Bronchial epithelial cell (primary cell): ENCODE results near the gene VEGFB. TPM values are rescaled to one million over a fixed set of nuclear protein-coding genes. Genes with fewer than 3 reads are reported as not detected.
A peak's percentile ranks its signal among the peaks of the same experiment; 100 is the strongest.

ENCODE experiments used
- DNase-seq: peaks from one replicate; pipeline ENCODE4 v3.0.0-alpha.2; 2010; ENCODE audit warnings: low read depth
- FAIRE-seq: peaks from 2 replicates; lab custom pipeline; 2011; peaks lifted over from hg19 to GRCh38; lab: Jason Lieb, UNC
- H3K27me3 ChIP-seq: 2 replicates; pipeline ENCODE4 v1.5.1; 2011; ENCODE audit warnings: low read length; ENCODE audit not compliant: control insufficient read depth, insufficient read depth
- H3K36me3 ChIP-seq: 2 replicates; pipeline ENCODE4 v1.5.1; 2011; ENCODE audit warnings: low read length; ENCODE audit not compliant: control insufficient read depth, insufficient read depth
- H3K4me3 ChIP-seq: 2 replicates; pipeline ENCODE4 v1.5.1; 2011; ENCODE audit warnings: mild to moderate bottlenecking, low read depth, low read length, control low read depth
- total RNA-seq: library from RNA; depleted of rRNA; stranded (reverse); fragments of >200 nt; gene quantifications from 2 replicates; pipeline ENCODE4 v1.2.1, GENCODE V29; 2014
- TF ChIP-seq, protein P1 (sequence below): IDR thresholded peaks from 2 replicates; pipeline ENCODE4 v1.5.1; 2011; ENCODE audit warnings: mild to moderate bottlenecking, moderate library complexity, low read length, control low read depth, inconsistent platforms; ENCODE audit not compliant: insufficient read depth, severe bottlenecking

The VEGFB gene
- total RNA-seq, 1 donor from 2014 or later: 12.4 TPM

DNA sequence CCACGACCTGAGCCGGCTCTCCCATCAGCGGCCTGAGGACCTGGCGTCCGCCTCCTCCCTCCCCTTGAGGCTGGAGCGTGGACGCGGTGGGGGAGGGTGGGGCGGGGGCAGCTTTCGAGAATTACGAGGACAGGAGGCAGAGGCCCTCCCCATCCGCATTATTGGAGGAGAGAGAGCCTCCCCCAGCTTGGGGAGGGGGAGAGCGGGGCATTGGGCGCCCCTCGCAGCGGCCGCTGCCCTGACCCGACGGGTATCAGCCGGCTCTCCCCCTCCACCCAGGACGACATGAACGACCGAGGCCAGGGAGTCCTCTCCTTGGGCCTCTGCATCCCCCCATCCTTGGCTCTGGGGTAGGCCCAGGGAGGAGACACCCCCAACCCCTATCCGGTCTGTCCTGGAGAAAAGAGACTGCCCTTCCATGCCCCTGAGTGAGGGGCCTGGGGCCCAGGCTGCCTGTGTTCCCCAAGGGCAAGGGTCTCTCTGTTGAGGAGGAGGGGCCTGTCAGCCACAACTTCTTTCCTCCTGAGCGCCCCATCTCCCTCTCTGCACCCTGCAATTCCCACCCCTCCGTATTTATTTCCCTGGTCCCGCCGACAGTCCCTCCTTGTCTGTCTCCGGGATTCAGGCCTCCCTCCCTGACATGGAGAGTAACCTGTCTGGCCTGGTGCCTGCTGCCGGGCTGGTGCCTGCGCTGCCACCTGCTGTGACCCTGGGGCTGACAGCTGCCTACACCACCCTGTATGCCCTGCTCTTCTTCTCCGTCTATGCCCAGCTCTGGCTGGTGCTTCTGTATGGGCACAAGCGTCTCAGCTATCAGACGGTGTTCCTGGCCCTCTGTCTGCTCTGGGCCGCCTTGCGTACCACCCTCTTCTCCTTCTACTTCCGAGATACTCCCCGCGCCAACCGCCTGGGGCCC lies 51.8 kb downstream of the VEGFB start:
- no peak for DNase-seq
- TF ChIP-seq, protein P1, sequence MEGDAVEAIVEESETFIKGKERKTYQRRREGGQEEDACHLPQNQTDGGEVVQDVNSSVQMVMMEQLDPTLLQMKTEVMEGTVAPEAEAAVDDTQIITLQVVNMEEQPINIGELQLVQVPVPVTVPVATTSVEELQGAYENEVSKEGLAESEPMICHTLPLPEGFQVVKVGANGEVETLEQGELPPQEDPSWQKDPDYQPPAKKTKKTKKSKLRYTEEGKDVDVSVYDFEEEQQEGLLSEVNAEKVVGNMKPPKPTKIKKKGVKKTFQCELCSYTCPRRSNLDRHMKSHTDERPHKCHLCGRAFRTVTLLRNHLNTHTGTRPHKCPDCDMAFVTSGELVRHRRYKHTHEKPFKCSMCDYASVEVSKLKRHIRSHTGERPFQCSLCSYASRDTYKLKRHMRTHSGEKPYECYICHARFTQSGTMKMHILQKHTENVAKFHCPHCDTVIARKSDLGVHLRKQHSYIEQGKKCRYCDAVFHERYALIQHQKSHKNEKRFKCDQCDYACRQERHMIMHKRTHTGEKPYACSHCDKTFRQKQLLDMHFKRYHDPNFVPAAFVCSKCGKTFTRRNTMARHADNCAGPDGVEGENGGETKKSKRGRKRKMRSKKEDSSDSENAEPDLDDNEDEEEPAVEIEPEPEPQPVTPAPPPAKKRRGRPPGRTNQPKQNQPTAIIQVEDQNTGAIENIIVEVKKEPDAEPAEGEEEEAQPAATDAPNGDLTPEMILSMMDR: peak; percentile 54
- no peak for FAIRE-seq
- H3K27me3 ChIP-seq: no peaks in the 10 kb centered on the region
- H3K4me3 ChIP-seq: peak overlapping the region; percentile 72
- peaks cover 6% of the 10 kb centered on the region for H3K36me3 ChIP-seq

DNA sequence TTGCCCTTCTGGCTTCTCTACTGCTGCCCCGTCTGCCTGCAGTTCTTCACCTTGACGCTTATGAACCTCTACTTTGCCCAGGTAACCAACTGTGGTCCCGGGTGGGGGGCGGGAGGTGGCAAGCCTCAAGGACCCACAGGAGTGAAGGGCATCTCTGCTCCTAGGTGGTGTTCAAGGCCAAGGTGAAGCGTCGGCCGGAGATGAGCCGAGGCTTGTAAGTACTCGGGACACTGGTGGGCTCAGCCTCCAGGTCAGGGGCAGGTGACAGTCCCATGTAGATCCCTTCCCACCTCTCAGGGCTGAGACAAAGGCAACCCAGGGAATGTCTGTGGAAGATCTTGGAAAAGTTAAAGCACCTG lies 52.4 kb downstream of the VEGFB start:
- Histone ChIP-seq H3K27me3 (no peaks in the 10 kb centered on the region), H3K4me3 (no peak overlapping the region), H3K36me3 (peaks cover 6% of the 10 kb centered on the region)
- FAIRE-seq (no peak), DNase-seq (no peak)
- TF ChIP-seq, protein P1: no peak

DNA sequence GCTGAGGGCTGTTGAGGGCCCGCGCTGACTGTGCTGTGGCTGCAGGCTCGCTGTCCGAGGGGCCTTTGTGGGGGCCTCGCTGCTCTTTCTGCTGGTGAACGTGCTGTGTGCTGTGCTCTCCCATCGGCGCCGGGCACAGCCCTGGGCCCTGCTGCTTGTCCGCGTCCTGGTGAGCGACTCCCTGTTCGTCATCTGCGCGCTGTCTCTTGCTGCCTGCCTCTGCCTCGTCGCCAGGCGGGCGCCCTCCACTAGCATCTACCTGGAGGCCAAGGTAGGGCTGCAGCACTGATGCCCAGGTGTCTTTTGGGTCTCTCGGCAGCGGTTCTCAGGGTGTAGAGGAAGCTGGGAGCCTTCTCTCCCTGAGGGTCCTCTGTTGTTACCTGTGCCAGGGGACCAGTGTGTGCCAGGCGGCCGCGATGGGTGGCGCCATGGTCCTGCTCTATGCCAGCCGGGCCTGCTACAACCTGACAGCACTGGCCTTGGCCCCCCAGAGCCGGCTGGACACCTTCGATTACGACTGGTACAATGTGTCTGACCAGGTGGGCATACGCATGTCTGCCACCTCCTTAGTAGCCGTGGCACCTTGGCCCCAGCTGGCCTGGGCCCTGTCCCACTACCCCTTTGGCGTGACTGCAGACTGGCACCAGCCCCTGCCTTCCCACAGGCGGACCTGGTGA lies 53.4 kb downstream of the VEGFB start:
- DNase-seq (no peak), FAIRE-seq (peak; percentile 18)
- Histone ChIP-seq H3K27me3 (peaks cover 8% of the 10 kb centered on the region), H3K36me3 (peaks cover 4% of the 10 kb centered on the region), H3K4me3 (no peak overlapping the region)
- TF ChIP-seq, protein P1: no peak

DNA sequence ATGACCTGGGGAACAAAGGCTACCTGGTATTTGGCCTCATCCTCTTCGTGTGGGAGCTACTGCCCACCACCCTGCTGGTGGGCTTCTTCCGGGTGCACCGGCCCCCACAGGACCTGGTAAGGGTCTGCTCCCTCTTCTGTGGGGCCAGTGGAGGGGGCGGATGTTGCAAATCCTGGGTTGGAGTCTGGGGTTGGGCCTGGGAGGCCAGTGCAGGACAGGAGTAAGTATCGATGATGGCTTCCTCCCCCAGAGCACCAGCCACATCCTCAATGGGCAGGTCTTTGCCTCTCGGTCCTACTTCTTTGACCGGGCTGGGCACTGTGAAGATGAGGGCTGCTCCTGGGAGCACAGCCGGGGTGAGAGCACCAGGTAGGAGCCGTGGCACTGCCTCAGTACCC lies 54.0 kb downstream of the VEGFB start:
- FAIRE-seq (no peak), DNase-seq (no peak)
- H3K27me3 ChIP-seq: peaks cover 12% of the 10 kb centered on the region
- no peak overlapping the region for H3K4me3 ChIP-seq
- TF ChIP-seq, protein P1: no peak
- H3K36me3 ChIP-seq: no peaks in the 10 kb centered on the region

Other genes starting within 250 kb of the VEGFB start
- gene OTUB1, start 248.1 kb upstream of the VEGFB start, total RNA-seq: 43.5 and 51.1 TPM in 2 replicates
- 0.26 and 1.5 TPM in 2 replicates for gene FLRT1, start 198.7 kb upstream of the VEGFB start, total RNA-seq
- 17.9 and 21.4 TPM in 2 replicates for gene MACROD1, start 68.5 kb upstream of the VEGFB start, total RNA-seq
- gene STIP1, start 48.4 kb upstream of the VEGFB start, total RNA-seq: 102 and 103 TPM in 2 replicates
- gene FERMT3, start 27.9 kb upstream of the VEGFB start, total RNA-seq: 0.51 and 0.53 TPM in 2 replicates
- gene TRPT1, start 8.4 kb upstream of the VEGFB start, total RNA-seq: 17.9 and 24.5 TPM in 2 replicates
- gene NUDT22, start 8.3 kb upstream of the VEGFB start, total RNA-seq: 57.9 and 75.0 TPM in 2 replicates
- 3.4 and 10.1 TPM in 2 replicates for gene DNAJC4, start 4.0 kb upstream of the VEGFB start, total RNA-seq
- 45.0 and 91.1 TPM in 2 replicates for gene FKBP2, start 6.5 kb downstream of the VEGFB start, total RNA-seq
- gene PPP1R14B, start 12.4 kb downstream of the VEGFB start, total RNA-seq: 392 and 481 TPM in 2 replicates
- 20.8 and 33.3 TPM in 2 replicates for gene PLCB3, start 16.9 kb downstream of the VEGFB start, total RNA-seq
- 63.4 and 74.2 TPM in 2 replicates for gene BAD, start 50.1 kb downstream of the VEGFB start, total RNA-seq
- 2.9 and 5.6 TPM in 2 replicates for gene GPR137, start 51.3 kb downstream of the VEGFB start, total RNA-seq
- under 0.01 TPM in 1 of 2 replicates, not detected in the other for gene KCNK4, start 56.7 kb downstream of the VEGFB start, total RNA-seq
- 0.26 TPM in 1 of 2 replicates, not detected in the other for gene CATSPERZ, start 65.8 kb downstream of the VEGFB start, total RNA-seq
- gene ESRRA, start 70.9 kb downstream of the VEGFB start, total RNA-seq: 76.9 and 139 TPM in 2 replicates
- gene TRMT112, start 83.0 kb downstream of the VEGFB start, total RNA-seq: 355 and 587 TPM in 2 replicates
- 649 and 769 TPM in 2 replicates for gene PRDX5, start 83.5 kb downstream of the VEGFB start, total RNA-seq
- gene CCDC88B, start 105.6 kb downstream of the VEGFB start, total RNA-seq: 2.9 TPM in 2 replicates
- gene RPS6KA4, start 124.6 kb downstream of the VEGFB start, total RNA-seq: 39.7 and 59.5 TPM in 2 replicates